Neural cell (in vitro differentiated cells): Measurements from ENCODE around the gene AGRP. TPM values are rescaled to one million over a fixed set of nuclear protein-coding genes. Genes with fewer than 3 reads are reported as not detected.

Source experiments
- H2AFZ ChIP-seq: fragments of 200-600, 300-800 bp; sonication (generic), shearing (Covaris generic); 2 replicates; pipeline ENCODE4 v1.6.0; 2014; ENCODE audit warnings: low read depth, mild to moderate bottlenecking, antibody characterized with exemption, low read length, moderate library complexity
- H3F3A ChIP-seq: fragments of 200-600 bp; shearing (Covaris generic); 2 replicates; pipeline ENCODE4 v1.6.1; 2016; ENCODE audit warnings: mild to moderate bottlenecking, moderate library complexity, mixed read lengths, antibody characterized with exemption, low read length; ENCODE audit not compliant: insufficient read depth, poor library complexity, severe bottlenecking
- H3K27ac ChIP-seq: fragments of 200-600, 300-800 bp; sonication (generic), shearing (Covaris generic); 2 replicates; pipeline ENCODE4 v1.5.1; 2014; ENCODE audit warnings: mild to moderate bottlenecking, low read length, moderate library complexity
- H3K27me3 ChIP-seq: fragments of 300-800, 200-600 bp; sonication (generic), shearing (Covaris generic); 2 replicates; pipeline ENCODE4 v1.6.0; 2014; ENCODE audit warnings: mild to moderate bottlenecking, low read depth, low read length, moderate library complexity; ENCODE audit not compliant: insufficient read depth
- H3K36me3 ChIP-seq: fragments of 300-800, 200-600 bp; sonication (generic), shearing (Covaris generic); 2 replicates; pipeline ENCODE4 v1.5.1; 2014; ENCODE audit warnings: mild to moderate bottlenecking, antibody characterized with exemption, low read length, moderate library complexity; ENCODE audit not compliant: insufficient read depth
- H3K4me2 ChIP-seq: fragments of 300-800, 200-600 bp; sonication (generic), shearing (Covaris generic); 2 replicates; pipeline ENCODE4 v1.6.0; 2014; ENCODE audit warnings: mild to moderate bottlenecking, low read length
- H3K4me3 ChIP-seq: fragments of 300-800, 200-600 bp; sonication (generic), shearing (Covaris generic); 2 replicates; pipeline ENCODE4 v1.5.1; 2014; ENCODE audit warnings: mild to moderate bottlenecking, low read length, moderate library complexity
- H3K79me2 ChIP-seq: fragments of 200-600 bp; shearing (Covaris generic); replicated peaks from 2 replicates; pipeline ENCODE4 v1.6.0; 2014; ENCODE audit warnings: mild to moderate bottlenecking, low read length, moderate library complexity; ENCODE audit not compliant: insufficient read depth
- H3K9ac ChIP-seq: fragments of 300-800, 200-600 bp; sonication (generic), shearing (Covaris generic); 2 replicates; pipeline ENCODE4 v1.6.1; 2016; ENCODE audit warnings: mild to moderate bottlenecking, low read length, mixed read lengths
- H3K9me2 ChIP-seq: fragments of 200-600 bp; shearing (Covaris generic); 2 replicates; pipeline ENCODE4 v1.6.1; 2016; ENCODE audit warnings: mild to moderate bottlenecking, low read length, mixed read lengths; ENCODE audit not compliant: insufficient read depth
- H3K9me3 ChIP-seq: fragments of 200-600, 300-800 bp; sonication (generic), shearing (Covaris generic); 2 replicates; pipeline ENCODE4 v1.6.1; 2016; ENCODE audit warnings: mild to moderate bottlenecking, mixed run types, low read length, moderate library complexity, mixed read lengths
- H4K20me1 ChIP-seq: fragments of 200-600 bp; shearing (Covaris generic); 2 replicates; pipeline ENCODE4 v1.6.1; 2016; ENCODE audit warnings: mild to moderate bottlenecking, mixed run types; ENCODE audit not compliant: insufficient read depth
- EZH2 ChIP-seq: fragments of 200-600, 300-800 bp; shearing (Covaris generic), sonication (generic); IDR thresholded peaks from 2 replicates; pipeline ENCODE4 v1.6.1; 2014; ENCODE audit warnings: antibody characterized with exemption, low read length, borderline replicate concordance, mild to moderate bottlenecking; ENCODE audit not compliant: insufficient read depth, poor library complexity, severe bottlenecking
- POLR2AphosphoS5 ChIP-seq: IDR thresholded peaks from 2 replicates; pipeline ENCODE4 v1.6.1; 2012
- RAD21 ChIP-seq: fragments of 450-650 bp; conservative IDR thresholded peaks from 2 replicates; pipeline ENCODE4 v1.6.1; 2014; ENCODE audit warnings: antibody characterized with exemption, mild to moderate bottlenecking, moderate library complexity
- REST ChIP-seq: IDR thresholded peaks from 2 replicates; pipeline ENCODE4 v1.6.1; 2012; ENCODE audit warnings: borderline replicate concordance
- TAF1 ChIP-seq: IDR thresholded peaks from 2 replicates; pipeline ENCODE4 v1.6.1; 2012; ENCODE audit warnings: low read depth
- polyA minus RNA-seq: library from RNA; depleted of rRNA, polyadenylated mRNA; stranded (reverse); fragments of >200 nt; gene quantifications from 2 replicates; pipeline ENCODE4 v1.2.3, GENCODE V29; 2014
- polyA plus RNA-seq: library from polyadenylated mRNA; depleted of rRNA; stranded (reverse); fragments of >200 nt; gene quantifications from 2 replicates; pipeline ENCODE4 v1.2.3, GENCODE V29; 2014
- TF ChIP-seq, protein P1 (sequence below): fragments of 450-650 bp; IDR thresholded peaks from 2 replicates; pipeline ENCODE4 v1.5.1; 2014; ENCODE audit warnings: antibody characterized with exemption, mild to moderate bottlenecking, moderate library complexity; ENCODE audit not compliant: poor library complexity, severe bottlenecking

Gene AGRP
- polyA plus RNA-seq (not detected in 2 replicates), polyA minus RNA-seq (not detected in 2 replicates)

DNA sequence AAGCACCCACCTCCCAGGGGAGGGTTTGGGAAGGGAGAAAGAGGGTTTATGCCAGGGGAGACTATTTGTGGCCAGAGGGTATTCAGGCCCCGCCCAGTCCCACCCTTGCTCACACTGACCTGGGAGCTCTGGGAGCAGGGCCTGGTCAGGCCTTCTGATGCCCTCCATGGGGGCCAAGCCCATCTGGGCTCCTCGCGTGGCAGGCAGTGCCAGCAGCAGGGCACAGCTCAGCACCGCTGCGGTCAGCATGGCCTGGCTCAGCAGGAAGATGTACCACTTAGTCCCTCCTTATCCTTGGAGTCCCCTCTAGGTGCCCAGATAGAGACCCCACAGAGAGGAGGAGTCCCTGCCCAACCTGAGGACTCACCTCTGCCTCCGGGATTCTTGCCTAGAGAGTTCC is at the start of gene AGRP:
TSS of gene AGRP (minus strand) at position 398 of the 400 bp plus-strand sequence. CDS start at position 249, 149 bp downstream.
- H3K9ac ChIP-seq, result no peak within 1 kb of the TSS
- peak within 1 kb of the TSS; percentile 100 for H3K4me3 ChIP-seq
- no peaks in the 10 kb centered on the region for H3K9me3 ChIP-seq
- no peak within 1 kb of the TSS for H3K27ac ChIP-seq
- no peak within 1 kb of the TSS for H2AFZ ChIP-seq
- peaks cover 23% of the 10 kb centered on the region for H3K79me2 ChIP-seq
- no peak within 1 kb of the TSS for H3K4me2 ChIP-seq
- H3K9me2 ChIP-seq, result no peaks in the 10 kb centered on the region
- no peaks in the 10 kb centered on the region for H3K36me3 ChIP-seq
- no peaks in the 10 kb centered on the region for H3K27me3 ChIP-seq
- no peaks in the 10 kb centered on the region for H3F3A ChIP-seq
- no peaks in the 10 kb centered on the region for H4K20me1 ChIP-seq
- TF ChIP-seq RAD21, result no peak

GRCh38 chr16:67531247-67531646 is 47.9 kb upstream of the AGRP start:
- TF ChIP-seq EZH2, result no peak
- no peak overlapping the region for H2AFZ ChIP-seq
- H3K4me3 ChIP-seq, result peak overlapping the region; percentile 90
- no peaks in the 10 kb centered on the region for H3F3A ChIP-seq
- H4K20me1 ChIP-seq, result peaks cover 4% of the 10 kb centered on the region
- peaks cover 22% of the 10 kb centered on the region for H3K79me2 ChIP-seq
- H3K27me3 ChIP-seq, result no peaks in the 10 kb centered on the region
- H3K9ac ChIP-seq, result no peak overlapping the region
- no peak overlapping the region for H3K27ac ChIP-seq
- no peak overlapping the region for H3K4me2 ChIP-seq
- H3K9me2 ChIP-seq, result no peaks in the 10 kb centered on the region
- H3K36me3 ChIP-seq, result no peaks in the 10 kb centered on the region
- H3K9me3 ChIP-seq, result no peaks in the 10 kb centered on the region

DNA sequence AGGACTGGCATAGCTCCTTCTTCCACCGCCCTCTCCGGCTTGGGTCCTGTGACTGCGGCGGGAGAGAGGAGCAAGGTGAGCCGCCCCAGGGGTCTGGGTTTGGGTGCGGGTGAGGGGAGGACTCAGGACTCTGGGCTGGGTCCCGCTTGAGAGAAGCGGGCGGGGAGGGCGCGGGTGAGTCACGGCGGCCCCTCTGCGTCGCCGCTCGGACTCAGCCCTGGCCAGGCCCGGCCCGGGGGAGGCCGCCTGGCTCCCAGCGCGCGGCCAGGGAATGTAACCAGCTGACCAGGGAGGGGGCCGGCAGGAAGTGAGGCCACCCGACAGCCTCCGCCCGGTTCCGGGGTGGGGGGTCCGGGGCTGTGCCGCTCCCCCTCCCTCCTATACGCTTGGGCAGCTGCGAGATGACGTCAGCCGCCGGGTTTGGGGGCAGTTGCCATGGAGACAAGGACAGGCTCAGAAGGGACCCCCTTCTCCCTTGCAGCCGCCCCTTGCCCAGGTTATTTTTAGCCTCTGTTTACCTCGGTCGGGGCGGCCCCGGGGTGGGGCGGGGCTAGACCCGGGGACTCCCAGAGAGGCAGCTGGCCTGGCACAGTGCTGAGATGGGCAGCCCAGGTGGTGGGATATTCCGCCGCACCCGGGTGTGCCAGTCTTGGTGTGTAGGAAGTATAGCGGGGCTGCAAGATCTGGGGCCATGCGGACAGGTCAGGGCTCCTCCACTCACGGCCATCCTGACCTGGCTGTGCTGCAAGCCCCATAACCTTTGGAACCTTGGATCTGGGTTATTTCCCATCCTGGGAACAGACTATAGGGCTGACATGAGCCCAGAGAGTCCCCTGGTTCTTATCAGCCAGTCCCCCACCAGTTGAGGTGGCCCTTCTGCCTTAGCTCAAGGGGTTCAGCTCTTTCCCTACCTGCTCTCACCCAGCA is 46.9 kb upstream of the AGRP start:
- peak overlapping the region; percentile 91 for H3K4me2 ChIP-seq
- no peaks in the 10 kb centered on the region for H3K27me3 ChIP-seq
- no peaks in the 10 kb centered on the region for H4K20me1 ChIP-seq
- peak overlapping the region; percentile 90 for H3K4me3 ChIP-seq
- peak overlapping the region; percentile 92 for H3K9ac ChIP-seq
- no peaks in the 10 kb centered on the region for H3F3A ChIP-seq
- no peaks in the 10 kb centered on the region for H3K9me2 ChIP-seq
- no peak overlapping the region for H2AFZ ChIP-seq
- H3K36me3 ChIP-seq, result no peaks in the 10 kb centered on the region
- TF ChIP-seq TAF1 (peak; percentile 22), POLR2AphosphoS5 (peak; percentile 8)
- TF ChIP-seq, protein P1, sequence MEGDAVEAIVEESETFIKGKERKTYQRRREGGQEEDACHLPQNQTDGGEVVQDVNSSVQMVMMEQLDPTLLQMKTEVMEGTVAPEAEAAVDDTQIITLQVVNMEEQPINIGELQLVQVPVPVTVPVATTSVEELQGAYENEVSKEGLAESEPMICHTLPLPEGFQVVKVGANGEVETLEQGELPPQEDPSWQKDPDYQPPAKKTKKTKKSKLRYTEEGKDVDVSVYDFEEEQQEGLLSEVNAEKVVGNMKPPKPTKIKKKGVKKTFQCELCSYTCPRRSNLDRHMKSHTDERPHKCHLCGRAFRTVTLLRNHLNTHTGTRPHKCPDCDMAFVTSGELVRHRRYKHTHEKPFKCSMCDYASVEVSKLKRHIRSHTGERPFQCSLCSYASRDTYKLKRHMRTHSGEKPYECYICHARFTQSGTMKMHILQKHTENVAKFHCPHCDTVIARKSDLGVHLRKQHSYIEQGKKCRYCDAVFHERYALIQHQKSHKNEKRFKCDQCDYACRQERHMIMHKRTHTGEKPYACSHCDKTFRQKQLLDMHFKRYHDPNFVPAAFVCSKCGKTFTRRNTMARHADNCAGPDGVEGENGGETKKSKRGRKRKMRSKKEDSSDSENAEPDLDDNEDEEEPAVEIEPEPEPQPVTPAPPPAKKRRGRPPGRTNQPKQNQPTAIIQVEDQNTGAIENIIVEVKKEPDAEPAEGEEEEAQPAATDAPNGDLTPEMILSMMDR, result no peak
- peak overlapping the region; percentile 52 for H3K27ac ChIP-seq
- no peaks in the 10 kb centered on the region for H3K9me3 ChIP-seq
- peaks cover 22% of the 10 kb centered on the region for H3K79me2 ChIP-seq

DNA sequence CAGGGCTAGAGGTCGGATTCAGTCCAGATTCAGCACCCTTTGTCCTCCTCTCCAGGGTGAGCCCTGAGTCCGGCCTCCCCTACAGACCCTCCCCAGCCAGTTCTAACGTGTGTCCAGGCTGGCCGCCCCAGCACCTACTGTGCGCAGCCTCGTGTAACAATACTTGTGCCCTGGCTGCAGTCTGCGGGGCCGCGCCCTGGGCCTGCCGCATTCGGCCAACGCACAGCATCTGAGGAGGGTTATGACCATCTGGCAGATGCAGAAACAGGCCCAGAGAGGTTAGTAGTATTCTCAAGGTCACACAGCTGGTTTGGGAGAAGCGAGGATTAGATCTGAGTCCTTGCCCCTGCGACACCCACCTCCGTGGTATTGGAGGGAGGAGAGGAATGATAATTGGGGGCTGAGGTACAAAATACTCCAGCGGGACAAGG is 46.2 kb upstream of the AGRP start:
- Histone ChIP-seq H3K79me2 (peaks cover 22% of the 10 kb centered on the region), H3K9me2 (no peaks in the 10 kb centered on the region), H4K20me1 (no peaks in the 10 kb centered on the region), H3K27me3 (no peaks in the 10 kb centered on the region), H3K36me3 (no peaks in the 10 kb centered on the region), H3K4me2 (peak overlapping the region; percentile 91), H3K27ac (peak overlapping the region; percentile 52), H3K9ac (peak overlapping the region; percentile 92), H2AFZ (peak overlapping the region; percentile 56), H3F3A (no peaks in the 10 kb centered on the region), H3K4me3 (peak overlapping the region; percentile 90), H3K9me3 (no peaks in the 10 kb centered on the region)
- peak; percentile 10 for TF ChIP-seq REST
- no peak for TF ChIP-seq POLR2AphosphoS5
